PC-9 (cell line): ENCODE measurements around the gene IGF1.

Experiments used
- EZH2 ChIP-seq: fragments of 200-600 bp; sonication (generic); IDR thresholded peaks from 2 replicates; pipeline ENCODE4 v1.8.0; 2017; ENCODE audit warnings: antibody characterized with exemption, low read depth
- TF ChIP-seq, protein P1 (sequence below): fragments of 200-600 bp; sonication (generic); conservative IDR thresholded peaks from 2 replicates; pipeline ENCODE4 v1.6.1; 2017; ENCODE audit warnings: mixed run types, antibody characterized with exemption, mild to moderate bottlenecking, moderate library complexity

- TF ChIP-seq, protein P1, sequence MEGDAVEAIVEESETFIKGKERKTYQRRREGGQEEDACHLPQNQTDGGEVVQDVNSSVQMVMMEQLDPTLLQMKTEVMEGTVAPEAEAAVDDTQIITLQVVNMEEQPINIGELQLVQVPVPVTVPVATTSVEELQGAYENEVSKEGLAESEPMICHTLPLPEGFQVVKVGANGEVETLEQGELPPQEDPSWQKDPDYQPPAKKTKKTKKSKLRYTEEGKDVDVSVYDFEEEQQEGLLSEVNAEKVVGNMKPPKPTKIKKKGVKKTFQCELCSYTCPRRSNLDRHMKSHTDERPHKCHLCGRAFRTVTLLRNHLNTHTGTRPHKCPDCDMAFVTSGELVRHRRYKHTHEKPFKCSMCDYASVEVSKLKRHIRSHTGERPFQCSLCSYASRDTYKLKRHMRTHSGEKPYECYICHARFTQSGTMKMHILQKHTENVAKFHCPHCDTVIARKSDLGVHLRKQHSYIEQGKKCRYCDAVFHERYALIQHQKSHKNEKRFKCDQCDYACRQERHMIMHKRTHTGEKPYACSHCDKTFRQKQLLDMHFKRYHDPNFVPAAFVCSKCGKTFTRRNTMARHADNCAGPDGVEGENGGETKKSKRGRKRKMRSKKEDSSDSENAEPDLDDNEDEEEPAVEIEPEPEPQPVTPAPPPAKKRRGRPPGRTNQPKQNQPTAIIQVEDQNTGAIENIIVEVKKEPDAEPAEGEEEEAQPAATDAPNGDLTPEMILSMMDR = no peak
- TF ChIP-seq EZH2 = no peak
Measured at GRCh38 chr12:102471556-102471955, 8.8 kb downstream of the IGF1 start.
